ENCODE measurements around the gene PSMB7. TPM values are rescaled to one million over a fixed set of nuclear protein-coding genes. Genes with fewer than 3 reads are reported as not detected.

PSMB7 gene
- total RNA-seq, 1 donor from 2014 or later = 133 TPM

- intact Hi-C loops (cut with DNase I) = no loop called here
- DNase-seq (ENCODE audit: low spot score) = no peak
These were observed 25.9 kb downstream of the PSMB7 start for GRCh38 chr9:124389146-124389939.

- DNase-seq (ENCODE audit: low spot score) = no peak
These were observed 26.8 kb downstream of the PSMB7 start for GRCh38 chr9:124388275-124389048.

GRCh38 chr9:124386201-124386600 is 29.0 kb downstream of the PSMB7 start:
- intact Hi-C loops (cut with DNase I) = no loop called here
- no peak for DNase-seq (ENCODE audit: low spot score)

More at GRCh38 chr9:124388275-124389048, 26.8 kb downstream of the PSMB7 start:
- intact Hi-C loops (cut with DNase I) = no loop called here

GRCh38 chr9:124385623-124386022 is 29.6 kb downstream of the PSMB7 start:
- intact Hi-C loops (cut with DNase I) = no loop called here
- DNase-seq (ENCODE audit: low spot score) = no peak

GRCh38 chr9:124384846-124385245 is 30.4 kb downstream of the PSMB7 start:
- intact Hi-C loops (cut with DNase I) = no loop called here

GRCh38 chr9:124384210-124384609 is 31.0 kb downstream of the PSMB7 start:
- DNase-seq (ENCODE audit: low spot score) = no peak
- intact Hi-C loops (cut with DNase I) = no loop called here

More at GRCh38 chr9:124384846-124385245, 30.4 kb downstream of the PSMB7 start:
- no peak for DNase-seq (ENCODE audit: low spot score)

- DNase-seq (ENCODE audit: low spot score) = no peak
These were observed 33.9 kb downstream of the PSMB7 start for GRCh38 chr9:124381170-124381945.

GRCh38 chr9:124377551-124378406 is 37.5 kb downstream of the PSMB7 start:
- intact Hi-C loops (cut with DNase I) = no loop called here
- DNase-seq (ENCODE audit: low spot score) = no peak

More at GRCh38 chr9:124381170-124381945, 33.9 kb downstream of the PSMB7 start:
- intact Hi-C loops (cut with DNase I) = no loop called here

- intact Hi-C loops (cut with DNase I) = no loop called here
These were observed 38.9 kb downstream of the PSMB7 start for GRCh38 chr9:124376329-124376728.

GRCh38 chr9:124375726-124376125 is 39.5 kb downstream of the PSMB7 start:
- intact Hi-C loops (cut with DNase I) = no loop called here
- DNase-seq (ENCODE audit: low spot score) = no peak

More at GRCh38 chr9:124376329-124376728, 38.9 kb downstream of the PSMB7 start:
- DNase-seq (ENCODE audit: low spot score) = no peak

- no peak for DNase-seq (ENCODE audit: low spot score)
- intact Hi-C loops (cut with DNase I) = no loop called here
These were observed 41.4 kb downstream of the PSMB7 start for GRCh38 chr9:124373851-124374250.

GRCh38 chr9:124373386-124373785 is 41.9 kb downstream of the PSMB7 start:
- intact Hi-C loops (cut with DNase I) = no loop called here

GRCh38 chr9:124372038-124372437 is 43.2 kb downstream of the PSMB7 start:
- DNase-seq (ENCODE audit: low spot score) = no peak
- intact Hi-C loops (cut with DNase I) = no loop called here

More at GRCh38 chr9:124373386-124373785, 41.9 kb downstream of the PSMB7 start:
- DNase-seq (ENCODE audit: low spot score) = no peak

- no peak for DNase-seq (ENCODE audit: low spot score)
- intact Hi-C loops (cut with DNase I) = no loop called here
These were observed 44.2 kb downstream of the PSMB7 start for GRCh38 chr9:124370896-124371582.

- no peak for DNase-seq (ENCODE audit: low spot score)
- intact Hi-C loops (cut with DNase I) = no loop called here
These were observed 45.9 kb downstream of the PSMB7 start for GRCh38 chr9:124369231-124369797.

- no peak for DNase-seq (ENCODE audit: low spot score)
- intact Hi-C loops (cut with DNase I) = no loop called here
These were observed 46.5 kb downstream of the PSMB7 start for GRCh38 chr9:124368692-124369091.

GRCh38 chr9:124366476-124367220 is 48.6 kb downstream of the PSMB7 start:
- intact Hi-C loops (cut with DNase I) = no loop called here
- DNase-seq (ENCODE audit: low spot score) = no peak

All from cardiac septum (tissue), 1 donor.